A549 treated with CpdA at 1 μM for 4 hours (cell line): ENCODE results near the gene PCP2. TPM values are rescaled to one million over a fixed set of nuclear protein-coding genes. Genes with fewer than 3 reads are reported as not detected.

Source experiments
- total RNA-seq: library from RNA; stranded (reverse); fragments of 200-300 nt; extraction: Qiagen RNA extraction; gene quantifications from 5 replicates; pipeline ENCODE4 v1.2.3, GENCODE V29; 2022; ENCODE audit warnings: low read depth

Gene PCP2
- 0.22 TPM in 1 of 5 replicates, not detected in the others for total RNA-seq

GRCh38 chr19:7633698-7634097, at the start of gene PCP2:
TSS of gene PCP2 (minus strand) at chr19:7633719. CDS start at chr19:7633457, 262 bp downstream.

GRCh38 chr19:7680606-7681339, 47.3 kb upstream of the PCP2 start, which contains the start of gene TRAPPC5:
TSS of gene TRAPPC5 (plus strand) at chr19:7680833. CDS start at chr19:7682254, 1,421 bp downstream.

GRCh38 chr19:7676854-7677253, 43.3 kb upstream of the PCP2 start, which contains the start of gene MCEMP1:
TSS of gene MCEMP1 (plus strand) at chr19:7677090. CDS start at chr19:7677121, 31 bp downstream.

GRCh38 chr19:7668842-7669241, 35.3 kb upstream of the PCP2 start, which contains the start of gene RETN:
TSS of gene RETN (plus strand) at chr19:7669049. CDS start at chr19:7669327, 278 bp downstream.

GRCh38 chr19:7636691-7637373, 3.3 kb upstream of the PCP2 start, which contains the start of gene STXBP2:
TSS of gene STXBP2 (plus strand) at chr19:7637110. CDS start at chr19:7637150, 40 bp downstream.

GRCh38 chr19:7629347-7630054, 4.0 kb downstream of the PCP2 start, which contains the start of the genes PET100 and XAB2:
TSS of gene PET100 (plus strand) at chr19:7629793. CDS start at chr19:7629834, 41 bp downstream.
TSS of gene XAB2 (minus strand) at chr19:7629545. CDS start at chr19:7629527, 18 bp downstream.

GRCh38 chr19:7595466-7596133, 37.9 kb downstream of the PCP2 start, which contains the start of gene CAMSAP3:
TSS of gene CAMSAP3 (plus strand) at chr19:7595863. CDS start at chr19:7596003, 140 bp downstream.

Other genes starting within 250 kb of the PCP2 start
- 1.6 to 2.6 TPM (median 2.1 TPM) in 5 replicates for gene PEX11G, start 144.7 kb downstream of the PCP2 start, total RNA-seq
- 15.9 to 19.3 TPM (median 18.7 TPM) in 5 replicates for gene ZNF358, start 117.6 kb downstream of the PCP2 start, total RNA-seq
- 8.1 to 13.6 TPM (median 11.5 TPM) in 5 replicates for gene MCOLN1, start 111.1 kb downstream of the PCP2 start, total RNA-seq
- 31.4 to 40.3 TPM (median 32.2 TPM) in 5 replicates for gene PNPLA6, start 98.0 kb downstream of the PCP2 start, total RNA-seq
- 2.9 to 4.9 TPM (median 4.6 TPM) in 5 replicates for gene CAMSAP3, start 37.9 kb downstream of the PCP2 start, total RNA-seq
- gene XAB2, start 4.2 kb downstream of the PCP2 start, total RNA-seq: 22.6 to 28.9 TPM (median 26.4 TPM) in 5 replicates
- 52.5 to 80.8 TPM (median 53.6 TPM) in 5 replicates for gene PET100, start 3.9 kb downstream of the PCP2 start, total RNA-seq
- gene STXBP2, start 3.4 kb upstream of the PCP2 start, total RNA-seq: 34.8 to 45.3 TPM (median 40.5 TPM) in 5 replicates
- gene RETN, start 35.3 kb upstream of the PCP2 start, total RNA-seq: not detected in 5 replicates
- not detected in 5 replicates for gene MCEMP1, start 43.4 kb upstream of the PCP2 start, total RNA-seq
- 35.7 to 103 TPM (median 92.3 TPM) in 5 replicates for gene TRAPPC5, start 47.1 kb upstream of the PCP2 start, total RNA-seq
- gene FCER2, start 68.4 kb upstream of the PCP2 start, total RNA-seq: not detected in 5 replicates
- gene CLEC4G, start 98.4 kb upstream of the PCP2 start, total RNA-seq: not detected in 5 replicates
- gene CD209, start 113.8 kb upstream of the PCP2 start, total RNA-seq: not detected in 5 replicates
- gene CLEC4M, start 129.5 kb upstream of the PCP2 start, total RNA-seq: 0.03 TPM in 1 of 5 replicates, not detected in the others
- gene EVI5L, start 196.5 kb upstream of the PCP2 start, total RNA-seq: 0.96 to 2.0 TPM (median 1.4 TPM) in 5 replicates
- 0.17 to 0.42 TPM (median 0.39 TPM) in 5 replicates for gene PRR36, start 240.7 kb upstream of the PCP2 start, total RNA-seq